Mucosa of rectum (tissue), 2 donors: ENCODE measurements around the gene MYOM1.

Experiments used
- H3K27ac ChIP-seq, 2 donors: one replicate each; pipeline ENCODE4 v1.7.0; 2013; ENCODE audit warnings: inconsistent platforms in 2 of 2, low read depth in 2 of 2, low read length in 2 of 2
- H3K27me3 ChIP-seq, 2 donors: one replicate each; pipeline ENCODE4 v1.7.0; 2013; ENCODE audit warnings: low read length in 2 of 2; ENCODE audit not compliant: control insufficient read depth in 2 of 2, insufficient read depth in 2 of 2
- H3K36me3 ChIP-seq, 2 donors: one replicate each; pipeline ENCODE4 v1.7.0; 2013; ENCODE audit warnings: low read length in 2 of 2; ENCODE audit not compliant: control insufficient read depth in 2 of 2, insufficient read depth in 2 of 2
- H3K4me1 ChIP-seq, 2 donors: one replicate each; pipeline ENCODE4 v1.7.0; 2013; ENCODE audit warnings: low read length in 2 of 2, mild to moderate bottlenecking in 1 of 2; ENCODE audit not compliant: control insufficient read depth in 2 of 2, insufficient read depth in 2 of 2
- H3K4me3 ChIP-seq, 2 donors: one replicate each; pipeline ENCODE4 v1.7.0; 2013; ENCODE audit warnings: low read length in 2 of 2
- H3K9ac ChIP-seq, 2 donors: one replicate each; pipeline ENCODE4 v1.7.0; 2013; ENCODE audit warnings: low read length in 2 of 2, low read depth in 1 of 2, mild to moderate bottlenecking in 1 of 2
- H3K9me3 ChIP-seq, 2 donors: one replicate each; pipeline ENCODE4 v1.7.0; 2013; ENCODE audit warnings: low read length in 2 of 2; ENCODE audit not compliant: control insufficient read depth in 2 of 2
- donor health status: healthy.
- donor health status: Normal muscosa, but diverticular disease.

The MYOM1 gene

DNA sequence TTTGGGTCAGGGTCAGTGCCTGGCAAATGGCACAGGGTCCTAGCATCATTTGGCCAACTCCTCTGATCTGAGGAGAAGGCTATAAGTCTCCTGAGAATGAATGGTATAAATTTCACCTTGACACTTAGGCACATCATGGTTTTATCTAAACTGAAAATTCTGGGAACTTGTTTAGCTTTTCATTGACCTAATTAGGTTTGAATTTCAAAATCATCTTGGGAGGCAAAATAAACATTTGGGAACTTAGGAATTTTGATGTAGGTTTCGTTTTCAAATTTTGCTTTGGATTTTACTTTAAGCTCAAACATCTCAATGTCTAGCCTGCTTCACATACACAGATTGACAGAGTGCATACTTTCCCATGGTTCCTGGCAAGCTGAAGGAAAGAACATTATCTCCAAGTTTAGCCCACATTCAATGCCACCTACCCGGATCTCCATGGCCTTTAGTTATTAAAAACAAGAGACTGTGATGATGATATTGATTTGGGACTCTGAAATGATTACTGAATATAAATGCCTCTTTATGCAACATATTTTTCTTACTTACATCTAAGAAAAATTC, 44.5 kb downstream of the MYOM1 start:
- no peak overlapping the region for H3K4me3 ChIP-seq
- H3K27me3 ChIP-seq, result no peaks in the 10 kb centered on the region
- no peaks in the 10 kb centered on the region for H3K9me3 ChIP-seq
- no peak overlapping the region for H3K27ac ChIP-seq
- H3K36me3 ChIP-seq, result no peaks in the 10 kb centered on the region
- no peaks in the 10 kb centered on the region for H3K4me1 ChIP-seq
- H3K9ac ChIP-seq, result no peak overlapping the region

DNA sequence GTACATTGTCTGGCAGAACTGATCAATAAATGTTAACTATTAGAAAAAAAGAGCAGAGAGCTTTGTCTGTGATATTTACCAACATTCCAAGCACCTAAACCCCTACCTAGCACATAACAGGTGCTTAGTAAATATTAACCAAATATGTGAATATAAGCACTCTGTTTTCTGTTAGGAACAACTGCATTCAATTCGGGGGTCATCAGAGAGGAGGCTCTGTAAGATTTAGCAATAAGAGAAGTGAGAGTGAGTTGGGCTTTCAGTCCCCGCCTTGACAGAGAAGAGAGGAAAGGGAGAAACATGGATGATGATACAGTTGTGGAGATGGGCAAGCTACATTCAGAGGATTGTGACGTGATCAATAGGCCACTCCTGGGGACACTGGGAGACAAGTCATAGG, 47.7 kb downstream of the MYOM1 start:
- no peaks in the 10 kb centered on the region for H3K9me3 ChIP-seq
- H3K4me1 ChIP-seq, result no peaks in the 10 kb centered on the region
- no peak overlapping the region for H3K9ac ChIP-seq
- H3K27ac ChIP-seq, result no peak overlapping the region
- no peak overlapping the region for H3K4me3 ChIP-seq
- H3K36me3 ChIP-seq, result no peaks in the 10 kb centered on the region
- no peaks in the 10 kb centered on the region for H3K27me3 ChIP-seq

DNA sequence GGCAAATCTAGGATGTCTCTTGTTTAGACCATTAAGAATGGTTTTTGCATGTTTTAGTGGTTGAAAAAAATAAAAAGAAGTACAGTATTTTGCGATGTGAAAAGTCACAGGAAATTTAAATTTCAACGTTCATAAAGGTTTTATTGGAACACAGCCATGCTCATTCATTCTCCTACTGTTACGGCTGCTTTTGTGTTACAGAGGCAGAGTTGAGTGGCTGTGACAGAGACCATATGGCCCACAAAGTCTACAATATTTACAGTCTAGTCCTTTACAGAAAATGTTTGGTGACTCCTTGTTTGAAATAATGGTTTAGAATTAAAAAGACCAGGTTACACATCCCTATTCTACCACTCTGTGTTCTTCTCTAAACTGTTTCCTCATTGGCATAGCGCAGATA, 48.1 kb downstream of the MYOM1 start:
- H3K4me3 ChIP-seq, result no peak overlapping the region
- no peaks in the 10 kb centered on the region for H3K27me3 ChIP-seq
- no peaks in the 10 kb centered on the region for H3K36me3 ChIP-seq
- no peaks in the 10 kb centered on the region for H3K4me1 ChIP-seq
- H3K27ac ChIP-seq, result no peak overlapping the region
- no peak overlapping the region for H3K9ac ChIP-seq
- no peaks in the 10 kb centered on the region for H3K9me3 ChIP-seq

DNA sequence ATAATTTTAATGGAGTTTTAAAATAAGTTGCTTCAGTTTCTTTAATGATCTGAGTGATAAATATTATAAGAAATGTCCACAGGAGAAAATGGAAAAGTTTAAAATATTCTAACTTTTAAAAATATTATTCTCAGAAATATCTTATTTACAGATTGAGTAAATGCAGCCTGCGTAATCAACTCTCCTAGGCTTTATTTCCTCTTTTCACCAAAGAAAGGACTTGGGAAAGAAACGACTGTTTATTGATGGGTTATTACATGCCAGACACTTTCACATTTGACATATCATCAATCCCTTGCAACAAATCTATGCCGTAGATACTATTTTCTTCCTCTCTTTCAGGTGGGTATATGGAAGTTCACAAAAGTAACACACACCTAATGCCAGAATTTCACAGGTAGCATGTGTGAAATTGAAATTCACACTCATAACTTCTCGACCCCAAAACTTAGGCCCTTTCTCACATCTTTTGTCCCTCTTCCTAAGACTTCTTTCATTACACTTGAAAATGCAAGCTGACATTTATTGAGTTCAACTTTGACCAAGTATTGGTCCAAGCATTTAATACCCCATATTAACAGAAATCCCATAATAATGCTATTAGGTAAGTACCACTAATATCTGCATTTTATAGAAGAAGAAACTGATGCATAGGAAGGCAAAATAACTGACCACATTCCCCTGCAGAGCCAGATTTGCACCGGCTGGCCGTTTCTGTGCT, 49.2 kb downstream of the MYOM1 start:
- Histone ChIP-seq H3K27me3 (no peaks in the 10 kb centered on the region), H3K9me3 (no peaks in the 10 kb centered on the region), H3K4me3 (no peak overlapping the region), H3K4me1 (no peaks in the 10 kb centered on the region), H3K36me3 (no peaks in the 10 kb centered on the region), H3K27ac (no peak overlapping the region), H3K9ac (peak overlapping the region in 1 of 2 donors; percentile 17)

DNA sequence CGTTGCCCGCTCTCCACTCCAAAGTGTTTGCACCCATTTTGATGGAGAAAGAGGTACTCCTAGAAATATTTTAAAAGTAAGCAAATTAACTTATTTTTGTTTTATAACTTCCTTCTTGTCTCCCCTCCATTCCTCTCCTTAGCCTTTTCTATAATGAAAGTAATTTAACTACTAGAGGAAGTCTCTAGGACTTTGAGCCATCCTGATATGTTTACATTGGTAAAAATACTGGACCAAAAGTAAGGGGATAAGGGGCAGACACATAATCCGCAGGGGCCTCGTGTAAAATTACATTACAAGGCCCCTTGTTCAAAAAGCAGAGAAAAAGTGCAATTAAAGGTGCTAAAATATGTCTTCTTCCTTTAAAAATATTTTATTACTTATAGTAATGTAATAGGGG, 55.4 kb downstream of the MYOM1 start:
- Histone ChIP-seq H3K4me1 (no peaks in the 10 kb centered on the region), H3K9ac (no peak overlapping the region), H3K27me3 (no peaks in the 10 kb centered on the region), H3K36me3 (no peaks in the 10 kb centered on the region), H3K9me3 (no peaks in the 10 kb centered on the region), H3K27ac (no peak overlapping the region), H3K4me3 (no peak overlapping the region)

DNA sequence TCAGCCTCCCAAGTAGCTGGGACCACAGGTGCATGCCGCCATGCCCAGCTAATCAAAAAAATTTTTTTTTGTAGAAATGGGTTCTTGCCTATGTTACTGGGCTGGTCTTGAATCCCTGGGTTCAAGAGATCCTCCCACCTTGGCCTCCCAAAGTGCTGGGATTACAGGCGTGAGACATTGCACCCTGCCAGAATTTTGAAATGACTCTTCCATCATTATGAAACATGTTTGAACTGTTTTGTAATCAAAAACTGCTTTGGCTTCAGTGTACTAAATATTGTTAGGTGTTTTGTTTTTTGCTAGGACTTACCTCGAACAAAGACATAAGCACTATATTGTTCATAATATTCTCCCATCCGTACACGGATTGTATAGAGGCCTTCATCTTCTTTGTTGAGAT, 55.8 kb downstream of the MYOM1 start:
- Histone ChIP-seq H3K9ac (no peak overlapping the region), H3K4me3 (no peak overlapping the region), H3K4me1 (no peaks in the 10 kb centered on the region), H3K27me3 (no peaks in the 10 kb centered on the region), H3K36me3 (no peaks in the 10 kb centered on the region), H3K9me3 (no peaks in the 10 kb centered on the region), H3K27ac (no peak overlapping the region)

DNA sequence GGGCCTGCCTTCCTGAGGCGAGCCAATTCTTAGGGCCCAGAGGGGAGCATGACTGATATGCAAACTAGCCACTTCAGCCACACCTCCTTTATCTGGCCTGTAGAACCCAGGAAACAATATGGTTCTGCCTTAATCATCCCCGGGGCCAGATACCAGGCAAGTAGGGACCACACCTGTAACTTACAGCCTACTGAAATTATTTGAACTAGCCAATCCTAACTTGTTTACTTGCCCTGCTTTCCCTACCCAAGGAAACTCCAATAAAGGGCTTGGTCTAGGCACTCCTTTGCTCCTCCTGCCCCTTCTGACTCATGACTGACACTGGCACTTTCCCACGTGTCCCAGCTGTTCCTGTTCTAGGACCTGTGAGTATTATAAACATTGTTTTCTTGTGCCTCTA, 57.6 kb downstream of the MYOM1 start:
- Histone ChIP-seq H3K27ac (peak overlapping the region in 1 of 2 donors; percentile 71), H3K4me1 (no peaks in the 10 kb centered on the region), H3K9me3 (no peaks in the 10 kb centered on the region), H3K27me3 (no peaks in the 10 kb centered on the region), H3K4me3 (no peak overlapping the region), H3K36me3 (no peaks in the 10 kb centered on the region), H3K9ac (no peak overlapping the region)

DNA sequence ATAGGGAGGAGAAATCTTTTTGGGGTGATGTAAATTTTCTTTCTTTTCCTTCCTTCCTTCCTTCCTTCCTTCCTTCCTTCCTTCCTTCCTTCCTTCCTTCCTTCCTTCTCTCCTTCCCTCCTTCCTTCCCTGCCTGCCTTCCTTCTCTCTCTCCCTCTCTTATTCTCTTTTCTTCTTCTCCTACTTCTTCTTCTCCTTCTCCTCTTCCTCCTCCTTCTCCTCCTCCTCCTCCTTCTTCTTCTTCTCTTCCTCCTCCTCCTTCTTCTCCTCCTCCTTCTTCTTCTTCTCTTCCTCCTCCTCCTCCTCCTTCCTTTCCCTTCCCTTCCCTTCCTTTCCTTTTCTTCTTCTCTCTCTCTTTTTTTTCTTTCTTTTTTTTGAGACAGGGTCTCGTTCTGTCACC, 59.9 kb downstream of the MYOM1 start:
- Histone ChIP-seq H3K4me1 (no peaks in the 10 kb centered on the region), H3K4me3 (no peak overlapping the region), H3K27ac (no peak overlapping the region), H3K9ac (no peak overlapping the region), H3K36me3 (no peaks in the 10 kb centered on the region), H3K27me3 (no peaks in the 10 kb centered on the region), H3K9me3 (no peaks in the 10 kb centered on the region)

DNA sequence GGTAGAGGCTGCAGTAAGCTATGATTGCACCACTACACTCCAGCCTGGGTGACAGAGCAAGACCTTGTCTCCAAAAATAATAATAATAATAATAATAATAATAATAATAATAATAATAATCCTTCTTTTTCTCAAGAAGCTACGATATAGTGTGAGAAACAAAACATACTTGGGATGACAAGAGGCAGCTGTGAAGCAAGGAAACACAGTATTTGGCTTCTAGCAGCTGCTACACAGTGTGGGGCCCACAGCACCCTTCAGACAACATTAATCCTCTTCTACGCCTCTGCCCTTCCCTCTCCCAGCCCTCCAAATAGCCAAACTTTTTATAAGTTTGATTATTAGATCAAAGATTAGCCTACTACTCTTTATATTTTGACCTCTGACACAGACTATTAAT, 62.2 kb downstream of the MYOM1 start:
- Histone ChIP-seq H3K27ac (no peak overlapping the region), H3K9me3 (no peaks in the 10 kb centered on the region)

DNA sequence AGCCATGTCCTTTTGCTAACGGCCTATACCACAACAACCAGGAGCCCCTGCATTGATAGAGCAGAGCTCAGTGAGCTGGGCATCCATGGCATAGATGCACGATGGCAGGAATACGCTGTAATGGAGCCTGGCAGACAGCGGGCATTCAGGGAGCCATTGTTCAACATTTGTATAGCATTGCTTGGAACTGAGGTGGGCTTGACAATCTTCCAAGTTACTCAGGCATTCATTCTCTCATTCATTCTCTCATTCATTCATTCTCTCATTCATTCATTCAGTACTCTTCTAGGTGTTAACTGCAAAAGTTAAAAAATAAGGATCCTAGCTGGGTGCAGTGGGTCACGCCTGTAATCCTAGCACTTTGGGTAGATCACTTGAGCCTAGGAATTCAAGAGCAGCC, 62.7 kb downstream of the MYOM1 start:
- H3K27ac ChIP-seq, result no peak overlapping the region
- no peaks in the 10 kb centered on the region for H3K27me3 ChIP-seq
- no peak overlapping the region for H3K9ac ChIP-seq
- no peaks in the 10 kb centered on the region for H3K36me3 ChIP-seq
- H3K4me3 ChIP-seq, result no peak overlapping the region
- H3K4me1 ChIP-seq, result no peaks in the 10 kb centered on the region
- no peaks in the 10 kb centered on the region for H3K9me3 ChIP-seq

More for the DNA sequence above, 62.2 kb downstream of the MYOM1 start:
- Histone ChIP-seq H3K9ac (no peak overlapping the region), H3K27me3 (no peaks in the 10 kb centered on the region), H3K36me3 (no peaks in the 10 kb centered on the region), H3K4me1 (no peaks in the 10 kb centered on the region), H3K4me3 (no peak overlapping the region)
